ENCODE results near the gene CDHR1. TPM values are rescaled to one million over a fixed set of nuclear protein-coding genes. Genes with fewer than 3 reads are reported as not detected.

The CDHR1 gene
- total and polyA plus RNA-seq, 10 of the 15 experiments (the other 5 are each of a cell fraction or from before 2014, with no cell fraction given), result 0.17 to 3.0 (median 0.34) TPM

- intact Hi-C loops (cut with micrococcal nuclease; ENCODE audit: unreplicated experiment), result loop anchor here (10.0 kb wide), 1 partner anchor 385 kb away; no protein-coding TSS in a partner anchor
- ATAC-seq (peak; percentile 42; the same call in 2 of the 3 replicates), FAIRE-seq (no peak), DNase-seq (ENCODE audit: low read depth, low spot score) (no peak)
- RAD21 ChIA-PET (ENCODE audit: unreplicated experiment), result interaction anchor here (0.6 to 3.8 kb wide), 12 partner anchors 11 to 107 kb away, joined by 3 to 74 read pairs (median 6); partner anchors contain the start of genes GHITM and GPR15LG
- TF ChIP-seq ATF7 (IDR thresholded peaks at IDR 0.05; ENCODE audit: low read depth) (no peak), SPI1 (IDR thresholded peaks at IDR 0.05; ENCODE audit: borderline replicate concordance, insufficient read depth, low read depth, low read length) (peak; percentile 71)
- 94% methylated on average over 2 of the region's 2 CpGs for WGBS (ENCODE audit: insufficient coverage, insufficient replicate concordance, low lambda C conversion rate, missing lambda C conversion rate)
- H3K79me2 ChIP-seq (ENCODE audit: control insufficient read depth, insufficient read depth, low read length), result no peaks in the 10 kb centered on the region; the same call in 1 of the 2 replicates
- POLR2A ChIA-PET, result interaction anchor here (0.7 kb wide), 1 partner anchor 9 kb away, joined by 3 read pairs; no protein-coding TSS in a partner anchor
- H3K27me3 ChIP-seq (replicated peaks in 1 of 2; ENCODE audit: control insufficient read depth in 2 of 2, insufficient read depth in 2 of 2, low read length in 1 of 2), result no peaks in the 10 kb centered on the region
- H3K4me2 ChIP-seq (ENCODE audit: control insufficient read depth, insufficient read depth), result no peak overlapping the region
- H2AFZ ChIP-seq (ENCODE audit: control insufficient read depth, low read depth, low read length), result no peak overlapping the region
- peaks cover 5 to 36% of the 10 kb centered on the region in 2 experiments for H3K36me3 ChIP-seq (ENCODE audit: control insufficient read depth in 2 of 2, insufficient read depth in 2 of 2, low read length in 1 of 2)
- H4K20me1 ChIP-seq (ENCODE audit: control insufficient read depth, insufficient read depth), result no peaks in the 10 kb centered on the region
- in situ Hi-C loops (cut with MboI), result loop anchor here (10.0 kb wide), 1 partner anchor 55 kb away; no protein-coding TSS in a partner anchor
- no peaks in the 10 kb centered on the region for H3K4me1 ChIP-seq (ENCODE audit: control insufficient read depth, insufficient read depth, low read length)
- no TSS peak for BruUV-seq (replicated peaks)
- no peaks in the 10 kb centered on the region for H3K9me3 ChIP-seq (replicated peaks; ENCODE audit: control insufficient read depth, insufficient read depth, low read length)
- CTCF ChIA-PET, result interaction anchor here (0.6 to 25.5 kb wide), 11 partner anchors 9 to 373 kb away, joined by 3 to 788 read pairs (median 3); partner anchors contain the start of genes CDHR1, GHITM and GPR15LG
- H3K9ac ChIP-seq (ENCODE audit: control insufficient read depth, insufficient read depth, low read length), result no peak overlapping the region
- no peak overlapping the region for H3K27ac ChIP-seq (ENCODE audit: control insufficient read depth, insufficient read depth)
- SMC1A ChIA-PET (ENCODE audit: uncharacterized antibody, unreplicated experiment), result interaction anchor here (0.6 to 4.9 kb wide), 11 partner anchors 8 to 115 kb away, joined by 3 to 155 read pairs (median 11); partner anchors contain the start of genes CDHR1, GHITM and LRIT1
- no peak overlapping the region for H3K4me3 ChIP-seq
Measured at GRCh38 chr10:84149854-84150253, 44.5 kb upstream of the CDHR1 start.

GRCh38 chr10:84152769-84153168 lies 41.6 kb upstream of the CDHR1 start:
- no peak overlapping the region for H3K4me3 ChIP-seq
- RAD21 ChIA-PET (ENCODE audit: unreplicated experiment), result no interaction called here
- H3K79me2 ChIP-seq (ENCODE audit: control insufficient read depth, insufficient read depth, low read length), result no peaks in the 10 kb centered on the region; the same call in 1 of the 2 replicates
- CTCF ChIA-PET, result interaction anchor here (1.9 to 25.5 kb wide), 2 partner anchors 12 to 51 kb away, joined by 4 to 788 read pairs; partner anchors contain the start of gene CDHR1
- no peaks in the 10 kb centered on the region for H3K27me3 ChIP-seq (replicated peaks in 1 of 2; ENCODE audit: control insufficient read depth in 2 of 2, insufficient read depth in 2 of 2, low read length in 1 of 2)
- H3K4me1 ChIP-seq (ENCODE audit: control insufficient read depth, insufficient read depth, low read length), result no peaks in the 10 kb centered on the region
- no peak overlapping the region for H3K27ac ChIP-seq (ENCODE audit: control insufficient read depth, insufficient read depth)
- DNase-seq (ENCODE audit: low read depth, low spot score), result no peak
- BruUV-seq (replicated peaks), result no TSS peak
- H3K4me2 ChIP-seq (ENCODE audit: control insufficient read depth, insufficient read depth), result no peak overlapping the region
- intact Hi-C loops (cut with micrococcal nuclease; ENCODE audit: unreplicated experiment), result loop anchor here (10.0 kb wide), 1 partner anchor 382 kb away; no protein-coding TSS in a partner anchor
- SMC1A ChIA-PET (ENCODE audit: uncharacterized antibody, unreplicated experiment), result interaction anchor here (1.1 to 1.9 kb wide), 2 partner anchors 53 to 55 kb away, joined by 3 to 5 read pairs; no protein-coding TSS in a partner anchor
- no peak overlapping the region for H2AFZ ChIP-seq (ENCODE audit: control insufficient read depth, low read depth, low read length)
- peaks cover 5 to 42% of the 10 kb centered on the region in 2 experiments for H3K36me3 ChIP-seq (ENCODE audit: control insufficient read depth in 2 of 2, insufficient read depth in 2 of 2, low read length in 1 of 2)
- no peak for ATAC-seq
- in situ Hi-C loops (cut with MboI), result no loop called here
- H3K9me3 ChIP-seq (replicated peaks; ENCODE audit: control insufficient read depth, insufficient read depth, low read length), result no peaks in the 10 kb centered on the region
- POLR2A ChIA-PET, result no interaction called here
- H3K9ac ChIP-seq (ENCODE audit: control insufficient read depth, insufficient read depth, low read length), result no peak overlapping the region
- no peak for FAIRE-seq
- no peaks in the 10 kb centered on the region for H4K20me1 ChIP-seq (ENCODE audit: control insufficient read depth, insufficient read depth)
- no peak for TF ChIP-seq E2F8 (IDR thresholded peaks at IDR 0.05; ENCODE audit: low read depth, partially characterized antibody)
- no peak for TF ChIP-seq CHD4 (IDR thresholded peaks at IDR 0.05)
- no peak for TF ChIP-seq ZBED1 (IDR thresholded peaks at IDR 0.05; ENCODE audit: borderline replicate concordance)
- TF ChIP-seq STAT3 (IDR thresholded peaks at IDR 0.05; ENCODE audit: low read depth, low read length), result no peak
- TF ChIP-seq ZNF274 (IDR thresholded peaks at IDR 0.05; ENCODE audit: insufficient read depth, insufficient read length), result no peak
- TF ChIP-seq DPF2 (IDR thresholded peaks at IDR 0.05), result no peak
- no peak for TF ChIP-seq USF1 (IDR thresholded peaks at IDR 0.05; ENCODE audit: borderline replicate concordance, extremely low read length, insufficient read depth, low read depth, low read length)
- TF ChIP-seq EZH2 (IDR thresholded peaks at IDR 0.05; ENCODE audit: borderline replicate concordance, control insufficient read depth, low read depth, low read length), result no peak
- no peak for TF ChIP-seq RAD21 (IDR thresholded peaks at IDR 0.05; ENCODE audit: insufficient read depth, low read depth, low read length)
- TF ChIP-seq HCFC1 (IDR thresholded peaks at IDR 0.05; ENCODE audit: low read length), result no peak
- TF ChIP-seq CBFB (IDR thresholded peaks at IDR 0.05; ENCODE audit: low read depth), result no peak
- no peak for TF ChIP-seq SMAD5 (IDR thresholded peaks at IDR 0.05; ENCODE audit: low read depth)
